Motor neuron (in vitro differentiated cells): ENCODE data around the gene MEPCE. TPM values are rescaled to one million over a fixed set of nuclear protein-coding genes. Genes with fewer than 3 reads are reported as not detected.

Source experiments
- ATAC-seq, 8 experiments: fragments of 200-7000 bp; cut with Tn5 transposase; replicated peaks in 6 of 8; 2 replicates each; pipeline ENCODE4 v1.8.0; 2021; ENCODE audit warnings: mild to moderate bottlenecking in 8 of 8, moderate library complexity in 8 of 8
- H3K27ac ChIP-seq, 2 donors: fragments of 250-450 bp; sonication (Bioruptor Pico); 2 replicates each; pipeline ENCODE4 v1.9.0; 2021; ENCODE audit warnings: antibody characterized with exemption in 2 of 2, mild to moderate bottlenecking in 2 of 2, moderate library complexity in 1 of 2
- H3K4me1 ChIP-seq, 2 donors: fragments of 250-450 bp; sonication (Bioruptor Pico); replicated peaks in 1 of 2; 2 replicates each; pipeline ENCODE4 v1.6.1; 2021; ENCODE audit warnings: antibody characterized with exemption in 2 of 2, mild to moderate bottlenecking in 2 of 2, moderate library complexity in 1 of 2
- H3K4me3 ChIP-seq, 5 donors: fragments of 250-450 bp; sonication (Bioruptor Pico); 2 replicates each; pipeline ENCODE4 v1.9.0; 2021; ENCODE audit warnings: antibody characterized with exemption in 5 of 5, mild to moderate bottlenecking in 5 of 5, moderate library complexity in 4 of 5
- WGBS, 10 experiments: fragments of 450-650 bp; shearing (Covaris generic); methylation state at CpG; one replicate each; pipeline ENCODE4 v1.0.0; 2022; 5-methylcytosine and 5-hydroxymethylcytosine counted together
- in situ Hi-C, 9 experiments: fragments of 400-800 bp; cut with MboI; loops; one replicate each; pipeline ENCODE4 v1.15.0; 2021; ENCODE audit warnings: low sequenced_read_pairs in 9 of 9, low pct_unique_long_range_greater_than_20kb in 2 of 9; ENCODE audit not compliant: unreplicated experiment in 9 of 9
- total RNA-seq, 8 experiments: library from RNA; unstranded; fragments of 300-600 nt; gene quantifications; 2 replicates each; pipeline versions ENCODE4 v1.2.3 to v1.2.4, GENCODE V29; 2022

Gene MEPCE
- total RNA-seq, 8 experiments from 2014 or later = 11.5 to 54.3 (median 29.1) TPM

DNA sequence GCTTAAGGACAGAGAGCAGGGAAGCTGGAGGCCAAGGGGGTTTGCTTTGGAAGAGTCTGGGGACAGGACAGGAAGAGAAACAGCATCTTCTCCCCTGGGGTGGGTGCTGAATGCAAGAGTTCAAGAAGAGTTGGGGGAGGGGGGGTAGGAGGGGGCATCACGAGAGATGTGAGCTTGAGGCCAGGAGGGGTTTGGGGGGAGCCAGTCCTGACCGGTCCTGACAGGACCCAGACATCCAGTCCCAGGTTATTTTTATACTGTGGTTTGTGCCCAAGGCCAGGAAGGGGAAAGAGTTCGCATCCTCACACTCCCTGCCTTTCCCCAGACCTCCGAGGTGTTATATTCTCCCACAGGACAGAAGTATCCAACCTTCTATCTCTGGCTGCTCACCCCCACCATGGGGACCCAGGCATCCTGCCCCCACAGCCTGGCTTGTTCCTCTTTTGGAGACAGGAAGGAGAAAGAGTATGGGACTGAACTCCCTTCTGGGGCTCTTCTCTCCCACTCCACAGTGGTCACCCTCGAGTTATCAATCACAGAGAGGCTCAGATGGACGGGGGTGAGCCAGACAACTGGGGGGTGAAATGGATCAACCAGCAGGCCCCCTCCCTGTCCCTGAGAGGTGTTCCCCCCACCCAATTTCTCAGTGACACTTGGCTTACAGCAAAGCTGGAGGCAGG, 46.6 kb downstream of the MEPCE start:
- ATAC-seq = peak in 4 of 8 experiments; percentile 6 to 47 (median 32)
- Histone ChIP-seq H3K27ac (peak overlapping the region in 1 of 2 donors; percentile 63), H3K4me1 (peaks cover 16 to 26% of the 10 kb centered on the region in 2 donors), H3K4me3 (peak overlapping the region in 3 of 5 donors; percentile 16 to 59 (median 54))
- in situ Hi-C loops = loop anchor here in 1 of 9 experiments (10.0 kb wide), 1 partner anchor 79 kb away; no protein-coding TSS in a partner anchor
- 27 to 65% methylated on average over 2 of the region's 6 CpGs; no CpG with 5 or more reads in 8 of the 10 experiments for WGBS, 10 experiments

DNA sequence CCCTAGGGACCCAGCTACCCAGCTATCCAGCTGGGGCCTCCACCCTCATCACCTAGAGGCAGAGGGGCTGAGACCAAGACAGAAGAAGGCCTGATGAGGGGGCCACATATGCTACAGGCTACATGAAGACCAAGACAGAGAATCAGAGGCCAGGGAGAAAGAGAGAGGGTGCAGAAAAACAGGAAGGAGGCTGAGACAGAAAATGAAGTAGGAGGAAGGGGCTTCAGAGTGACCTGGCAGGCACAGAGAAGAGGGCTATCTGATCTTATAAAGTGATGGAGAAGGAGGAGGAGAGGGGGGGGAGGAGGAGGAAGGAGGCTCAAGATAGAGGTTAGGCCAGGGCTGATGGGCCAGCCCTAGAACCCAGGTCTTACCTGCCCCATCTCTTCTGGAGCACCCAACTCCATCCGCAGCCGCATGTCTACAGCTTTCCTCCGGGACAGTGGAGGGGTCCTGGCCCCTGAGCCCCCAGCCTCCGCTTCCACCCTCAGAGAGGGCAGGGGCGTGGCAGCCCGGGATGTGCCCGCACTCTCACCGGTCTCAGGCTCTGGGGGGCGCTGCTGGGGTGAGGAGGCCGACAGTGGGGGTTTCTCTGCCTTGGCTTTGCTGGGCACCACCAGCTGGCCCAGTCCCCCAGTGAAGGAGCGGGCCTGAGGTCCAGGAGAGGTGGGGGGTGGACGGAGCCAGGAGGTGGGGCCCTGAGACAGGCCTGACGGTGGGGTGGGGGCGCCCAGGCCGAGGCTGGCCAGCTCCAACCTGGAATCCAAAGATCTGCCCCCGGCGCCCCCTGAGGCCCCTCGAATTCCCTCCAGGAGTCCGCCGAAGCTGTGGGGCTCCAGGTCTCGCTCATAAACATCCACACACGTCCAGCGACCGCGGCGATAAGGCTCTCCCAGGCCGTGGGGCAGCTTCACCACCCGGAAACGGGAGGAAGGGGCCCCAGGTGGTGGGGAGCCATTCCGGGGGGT, 47.6 kb downstream of the MEPCE start:
- Histone ChIP-seq H3K27ac (peak overlapping the region; percentile 5 to 63), H3K4me3 (peak overlapping the region; percentile 47 to 59 (median 54)), H3K4me1 (peaks cover 16 to 26% of the 10 kb centered on the region in 2 donors)
- WGBS, 10 experiments = no CpG with 5 or more reads among the region's 30 CpGs
- in situ Hi-C loops = loop anchor here in 1 of 9 experiments (10.0 kb wide), 1 partner anchor 78 kb away; no protein-coding TSS in a partner anchor
- ATAC-seq = peak in 2 of 8 experiments; percentile 1 to 4

DNA sequence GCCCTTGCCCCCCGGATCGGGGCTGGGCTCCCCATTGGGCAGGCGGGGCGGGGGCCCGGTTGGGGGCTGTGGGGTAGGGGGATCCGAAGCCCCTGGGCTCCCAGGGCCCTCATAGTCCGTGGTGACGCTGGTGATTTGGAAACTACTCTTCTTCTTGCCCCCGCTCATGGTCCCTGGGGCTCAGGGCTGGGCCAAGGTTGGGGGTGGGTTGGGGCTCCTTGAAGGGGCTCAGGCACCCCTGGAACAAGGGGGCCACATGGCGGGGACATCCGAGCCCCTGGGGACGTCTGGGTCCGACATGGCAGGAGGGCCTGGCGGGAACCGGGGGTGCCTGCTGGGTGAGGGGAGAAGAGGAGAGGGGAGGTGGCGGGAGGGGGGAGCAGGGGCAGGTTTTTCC, 48.2 kb downstream of the MEPCE start:
- in situ Hi-C loops = loop anchor here in 1 of 9 experiments (10.0 kb wide), 1 partner anchor 77 kb away; no protein-coding TSS in a partner anchor
- no CpG with 5 or more reads among the region's 16 CpGs for WGBS, 10 experiments
- no peak for ATAC-seq
- Histone ChIP-seq H3K4me3 (peak overlapping the region; percentile 47 to 59 (median 54)), H3K4me1 (peaks cover 18 to 26% of the 10 kb centered on the region in 2 donors), H3K27ac (peak overlapping the region in 1 of 2 donors; percentile 63)

DNA sequence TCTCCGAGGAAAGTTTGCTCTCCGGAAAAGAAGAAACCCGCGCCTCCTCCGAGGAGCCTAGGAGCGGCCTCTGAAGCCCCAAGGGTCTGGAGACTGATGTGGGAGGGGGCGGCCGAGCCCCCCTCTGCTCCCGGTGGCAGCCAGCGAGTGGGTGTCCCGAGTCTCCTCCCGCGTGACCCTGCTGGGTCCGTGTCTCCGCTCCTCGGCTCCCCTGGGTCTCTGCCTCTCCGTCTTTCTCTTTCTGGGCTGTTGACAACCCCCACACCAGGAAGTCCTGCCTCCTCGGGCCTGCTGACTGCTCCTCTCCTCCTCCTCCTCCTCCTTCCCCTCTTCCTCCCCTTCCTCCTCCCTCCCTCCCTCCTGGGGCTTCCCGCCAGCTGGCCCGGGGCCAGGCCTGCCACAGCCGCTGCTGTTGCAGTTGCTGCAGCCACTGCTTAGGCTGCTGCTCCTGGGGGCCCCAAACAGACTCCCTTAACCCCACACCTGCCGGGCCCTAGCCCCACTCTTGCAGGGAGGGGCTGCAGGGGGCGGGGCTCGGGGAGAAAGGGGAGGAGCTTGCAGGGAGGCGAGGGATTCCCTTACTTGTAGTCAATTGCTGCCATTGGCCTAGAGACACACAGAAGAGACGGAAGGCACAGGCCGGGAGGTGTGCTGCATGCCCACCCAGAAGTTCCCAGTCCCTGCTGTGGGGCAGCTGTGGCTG, 49.5 kb downstream of the MEPCE start, which contains the start of gene TSC22D4:
Gene TSC22D4, minus strand, starts transcription at position 257 of the 703 bp plus-strand sequence. CDS start 1,176 bp downstream, outside the sequence.
- peak within 1 kb of the TSS; percentile 11 to 63 for H3K27ac ChIP-seq
- H3K4me3 ChIP-seq = peak within 1 kb of the TSS; percentile 47 to 59 (median 54)
- H3K4me1 ChIP-seq = peaks cover 18 to 26% of the 10 kb centered on the region in 2 donors
- WGBS, 10 experiments = 0% methylated on average over 1 to 4 of the region's 27 CpGs; no CpG with 5 or more reads in 6 of the 10 experiments
- in situ Hi-C loops = loop anchor here in 1 of 9 experiments (10.0 kb wide), 1 partner anchor 76 kb away; no protein-coding TSS in a partner anchor
- peak; percentile 45 to 75 (median 60) for ATAC-seq

DNA sequence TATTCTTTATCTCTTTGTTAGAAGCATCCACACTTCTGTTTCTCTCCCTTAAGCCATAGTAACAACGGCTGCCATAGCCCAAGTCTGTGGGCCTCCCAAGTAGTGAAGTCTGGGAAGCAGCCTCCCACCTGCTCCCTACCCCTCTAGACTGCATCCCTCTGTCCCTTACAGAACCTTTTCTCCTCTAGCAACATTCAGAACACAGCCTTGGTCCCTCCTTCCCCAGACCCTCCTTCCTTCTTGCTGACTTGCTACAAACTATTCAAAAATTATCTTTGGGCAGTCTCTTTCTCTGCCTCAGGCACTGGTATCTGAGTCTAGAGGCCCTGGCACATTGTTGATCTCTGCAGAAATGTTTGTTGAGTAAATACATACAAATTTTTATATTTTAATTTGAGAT, 51.8 kb downstream of the MEPCE start:
- no peak for ATAC-seq
- in situ Hi-C loops = no loop called here

DNA sequence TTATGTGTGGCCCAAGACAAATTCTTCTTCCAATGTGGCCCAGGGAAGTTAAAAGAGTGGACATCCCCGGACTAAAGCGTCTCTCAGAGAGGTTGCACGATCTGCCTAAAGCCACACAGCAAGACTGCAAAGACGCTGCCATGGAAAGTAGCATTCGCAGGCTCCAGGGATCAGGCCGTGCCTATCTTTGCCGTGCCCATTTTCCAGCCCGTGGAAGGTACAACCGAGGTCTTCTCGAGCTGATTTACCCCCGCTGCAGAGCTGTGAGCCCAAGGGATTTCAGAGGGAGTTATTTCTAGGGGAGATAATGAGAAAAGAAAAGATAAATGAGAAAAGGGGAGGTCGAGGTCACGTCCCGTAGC, 53.1 kb downstream of the MEPCE start:
- 0 to 77% (median 65%) methylated on average over 2 to 13 of the region's 14 CpGs; no CpG with 5 or more reads in 4 of the 10 experiments for WGBS, 10 experiments
- H3K4me1 ChIP-seq = peaks cover 32 to 37% of the 10 kb centered on the region in 2 donors
- in situ Hi-C loops = no loop called here
- no peak for ATAC-seq
- H3K4me3 ChIP-seq = peak overlapping the region; percentile 55 to 78 (median 62)
- H3K27ac ChIP-seq = peak overlapping the region in 1 of 2 donors; percentile 86

More for the DNA sequence above, 51.8 kb downstream of the MEPCE start:
- no peak overlapping the region for H3K27ac ChIP-seq
- no peak overlapping the region for H3K4me3 ChIP-seq
- H3K4me1 ChIP-seq = peaks cover 32 to 33% of the 10 kb centered on the region in 2 donors
- 57 to 60% methylated on average over 1 of the region's 1 CpG; no CpG with 5 or more reads in 8 of the 10 experiments for WGBS, 10 experiments

DNA sequence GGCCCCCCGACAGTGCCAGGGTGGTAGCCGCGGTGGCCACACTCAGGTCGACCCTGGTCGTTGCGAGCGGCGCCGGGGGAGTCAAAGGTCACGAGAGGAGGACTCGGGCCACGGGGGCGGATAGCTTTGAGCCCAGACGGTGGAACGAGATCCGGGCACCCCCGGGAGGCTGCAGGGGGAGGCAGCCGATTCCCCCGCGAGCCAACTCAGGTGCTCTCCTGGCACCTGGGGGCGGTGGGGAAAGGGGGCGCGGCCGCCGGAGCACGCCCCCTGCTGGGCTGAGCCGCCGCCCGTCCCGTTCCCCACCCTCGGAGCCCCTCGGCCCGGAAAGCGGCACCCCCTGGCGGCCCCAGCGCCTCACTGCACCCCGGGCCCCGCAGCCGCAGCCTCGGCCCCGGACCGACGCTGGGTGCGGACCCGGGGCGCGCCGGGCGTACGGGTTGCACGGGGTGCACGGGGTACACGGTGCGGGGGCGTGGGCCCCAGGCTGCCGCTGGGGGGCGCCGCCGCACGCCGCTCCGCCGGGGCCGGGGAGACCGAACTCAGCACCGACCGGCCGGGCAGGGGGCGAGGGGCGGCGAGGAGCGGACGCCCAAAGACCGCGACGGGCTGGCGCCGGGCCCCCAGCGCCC, 53.6 kb downstream of the MEPCE start:
- WGBS, 10 experiments = 5% methylated on average over 6 of the region's 79 CpGs; no CpG with 5 or more reads in 9 of the 10 experiments
- peak; percentile 66 to 83 (median 78) for ATAC-seq

More for the DNA sequence above, 53.6 kb downstream of the MEPCE start:
- Histone ChIP-seq H3K4me1 (peaks cover 31 to 37% of the 10 kb centered on the region in 2 donors), H3K27ac (peak overlapping the region; percentile 53 to 86), H3K4me3 (peak overlapping the region; percentile 55 to 78 (median 62))
- in situ Hi-C loops = no loop called here

Other genes with a start within 250 kb of the MEPCE start
- gene PVRIG, start 209.9 kb upstream of the MEPCE start, total RNA-seq = 10 to 100 TPM in 1 of 8 experiments, 1 to 10 TPM in 4, under 1 TPM in 1, not detected in 2; 0.98 to 10.7 (median 2.5) TPM
- 1 to 10 TPM; 1.9 to 7.9 (median 4.1) TPM for gene SPDYE3, start 122.1 kb upstream of the MEPCE start, total RNA-seq
- 100 to 1,000 TPM in 1 of 8 experiments, 10 to 100 TPM in 7; 10.6 to 107 (median 19.6) TPM for gene PILRB, start 71.7 kb upstream of the MEPCE start, total RNA-seq
- gene PILRA, start 56.3 kb upstream of the MEPCE start, total RNA-seq = 1 to 10 TPM in 7 of 8 experiments, under 1 TPM in 1; 0.88 to 9.4 (median 3.0) TPM
- gene ZCWPW1, start 1.1 kb upstream of the MEPCE start, total RNA-seq = 10 to 100 TPM in 1 of 8 experiments, 1 to 10 TPM in 7; 2.2 to 12.3 (median 3.5) TPM
- 10 to 100 TPM; 11.5 to 38.3 (median 20.2) TPM for gene PPP1R35, start 6.7 kb downstream of the MEPCE start, total RNA-seq
- 1 to 10 TPM in 2 of 8 experiments, under 1 TPM in 5, not detected in 1; 0.38 to 2.7 (median 0.81) TPM for gene SPACDR, start 34.4 kb downstream of the MEPCE start, total RNA-seq
- gene TSC22D4, start 49.4 kb downstream of the MEPCE start, total RNA-seq = 10 to 100 TPM in 7 of 8 experiments, 1 to 10 TPM in 1; 9.9 to 44.4 (median 22.0) TPM
- 10 to 100 TPM in 5 of 8 experiments, 1 to 10 TPM in 1, under 1 TPM in 2; 0.81 to 30.0 (median 14.4) TPM for gene NYAP1, start 54.1 kb downstream of the MEPCE start, total RNA-seq
- 10 to 100 TPM in 4 of 8 experiments, 1 to 10 TPM in 4; 2.7 to 22.3 (median 7.5) TPM for gene AGFG2, start 109.4 kb downstream of the MEPCE start, total RNA-seq
- gene SAP25, start 144.1 kb downstream of the MEPCE start, total RNA-seq = 1 to 10 TPM in 4 of 8 experiments, under 1 TPM in 3, not detected in 1; 0.43 to 2.8 (median 1.0) TPM
- 10 to 100 TPM in 5 of 8 experiments, 1 to 10 TPM in 3; 9.1 to 24.3 (median 18.6) TPM for gene LRCH4, start 156.3 kb downstream of the MEPCE start, total RNA-seq
- 1 to 10 TPM in 3 of 8 experiments, under 1 TPM in 5; 0.25 to 1.9 (median 0.75) TPM for gene FBXO24, start 156.5 kb downstream of the MEPCE start, total RNA-seq
- 100 to 1,000 TPM in 4 of 8 experiments, 10 to 100 TPM in 1, 1 to 10 TPM in 3; 3.0 to 369 (median 86.9) TPM for gene PCOLCE, start 172.5 kb downstream of the MEPCE start, total RNA-seq
- gene MOSPD3, start 182.7 kb downstream of the MEPCE start, total RNA-seq = 10 to 100 TPM in 7 of 8 experiments, 1 to 10 TPM in 1; 9.5 to 20.5 (median 15.2) TPM
- gene TFR2, start 211.7 kb downstream of the MEPCE start, total RNA-seq = 1 to 10 TPM in 6 of 8 experiments, under 1 TPM in 2; 0.54 to 3.9 (median 2.5) TPM
- gene ACTL6B, start 226.6 kb downstream of the MEPCE start, total RNA-seq = 10 to 100 TPM in 5 of 8 experiments, not detected in 3; 29.4 to 51.9 (median 38.1) TPM
- 100 to 1,000 TPM; 141 to 235 (median 188) TPM for gene GNB2, start 243.9 kb downstream of the MEPCE start, total RNA-seq